GM18498 (cell line): ENCODE data around the gene APOLD1.
A peak's percentile ranks its signal among the peaks of the same experiment; 100 is the strongest.
"Not testable (repeated sequence)": the region's sequence is repeated elsewhere in the genome, so short reads cannot be mapped to it uniquely, and the experiment has no call there.

Experiments
- ATAC-seq: cut with Tn5 transposase; IDR thresholded peaks from one replicate; pipeline ENCODE4 v1.9.1; 2021; ENCODE audit warnings: mild to moderate bottlenecking, moderate library complexity; ENCODE audit not compliant: unreplicated experiment

Gene APOLD1

GRCh38 chr12:12784911-12785814 is at the start of gene APOLD1:
APOLD1 (plus strand) TSS chr12:12785659; CDS start chr12:12785692, 33 bp downstream.
- no peak for ATAC-seq

- peak; percentile 73 for ATAC-seq
Measured at GRCh38 chr12:12736759-12737676, 48.4 kb upstream of the APOLD1 start.

GRCh38 chr12:12738152-12738551 is 47.3 kb upstream of the APOLD1 start:
- ATAC-seq = not testable (repeated sequence)

GRCh38 chr12:12741660-12742059 is 43.8 kb upstream of the APOLD1 start:
- ATAC-seq = no peak

- ATAC-seq = no peak
Measured at GRCh38 chr12:12744546-12745305, 40.7 kb upstream of the APOLD1 start.

- ATAC-seq = no peak
Measured at GRCh38 chr12:12745576-12746211, 39.8 kb upstream of the APOLD1 start.

GRCh38 chr12:12747278-12747677 is 38.2 kb upstream of the APOLD1 start:
- no peak for ATAC-seq

GRCh38 chr12:12748044-12748443 is 37.4 kb upstream of the APOLD1 start:
- no peak for ATAC-seq

GRCh38 chr12:12749433-12749832 is 36.0 kb upstream of the APOLD1 start:
- no peak for ATAC-seq

- ATAC-seq = no peak
Measured at GRCh38 chr12:12755923-12756322, 29.5 kb upstream of the APOLD1 start.

- ATAC-seq = no peak
Measured at GRCh38 chr12:12757121-12757520, 28.3 kb upstream of the APOLD1 start.

GRCh38 chr12:12759234-12759915 is 26.1 kb upstream of the APOLD1 start:
- no peak for ATAC-seq

- ATAC-seq = no peak
Measured at GRCh38 chr12:12764824-12765223, 20.6 kb upstream of the APOLD1 start.

GRCh38 chr12:12770262-12770661 is 15.2 kb upstream of the APOLD1 start:
- ATAC-seq = no peak

GRCh38 chr12:12774791-12775190 is 10.7 kb upstream of the APOLD1 start:
- ATAC-seq = no peak

GRCh38 chr12:12776261-12776660 is 9.2 kb upstream of the APOLD1 start:
- ATAC-seq = no peak

- ATAC-seq = no peak
Measured at GRCh38 chr12:12777092-12777491, 8.4 kb upstream of the APOLD1 start.

- no peak for ATAC-seq
Measured at GRCh38 chr12:12779007-12779406, 6.5 kb upstream of the APOLD1 start.

- ATAC-seq = no peak
Measured at GRCh38 chr12:12779529-12779928, 5.9 kb upstream of the APOLD1 start.

GRCh38 chr12:12784116-12784515 is 1.3 kb upstream of the APOLD1 start:
- ATAC-seq = no peak
